Hepatocyte (in vitro differentiated cells): ENCODE data around the gene KIRREL3.

Experiments
- EZH2 ChIP-seq: fragments of 200-600 bp; sonication (generic); IDR thresholded peaks from 2 replicates; pipeline ENCODE4 v1.6.1; 2016; ENCODE audit warnings: antibody characterized with exemption, mild to moderate bottlenecking, borderline replicate concordance
- TF ChIP-seq, protein P1 (sequence below): fragments of 200-600 bp; sonication (generic); IDR thresholded peaks from 2 replicates; pipeline ENCODE4 v1.5.1; 2016; ENCODE audit warnings: antibody characterized with exemption, mild to moderate bottlenecking; ENCODE audit not compliant: poor library complexity

DNA sequence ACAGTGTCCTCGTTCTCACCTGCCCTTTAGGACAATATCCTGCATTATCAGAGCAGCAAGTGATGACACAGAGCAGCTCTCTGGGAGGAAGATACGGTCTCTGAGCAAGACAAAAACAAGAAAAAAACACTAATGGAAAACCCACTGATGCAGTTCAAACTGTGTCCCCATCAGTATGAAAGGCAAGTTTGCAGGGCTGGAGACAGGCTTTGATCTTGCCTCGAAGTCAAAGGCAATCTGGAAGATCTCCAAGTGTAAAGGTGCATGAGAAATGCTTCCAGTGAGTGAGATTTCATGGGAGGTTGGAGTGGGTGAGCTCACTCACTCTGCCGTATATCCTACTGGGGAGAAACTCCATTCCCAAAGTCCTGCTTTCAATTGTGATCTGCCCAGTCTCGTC lies 157.5 kb downstream of the KIRREL3 start:
- TF ChIP-seq, protein P1, sequence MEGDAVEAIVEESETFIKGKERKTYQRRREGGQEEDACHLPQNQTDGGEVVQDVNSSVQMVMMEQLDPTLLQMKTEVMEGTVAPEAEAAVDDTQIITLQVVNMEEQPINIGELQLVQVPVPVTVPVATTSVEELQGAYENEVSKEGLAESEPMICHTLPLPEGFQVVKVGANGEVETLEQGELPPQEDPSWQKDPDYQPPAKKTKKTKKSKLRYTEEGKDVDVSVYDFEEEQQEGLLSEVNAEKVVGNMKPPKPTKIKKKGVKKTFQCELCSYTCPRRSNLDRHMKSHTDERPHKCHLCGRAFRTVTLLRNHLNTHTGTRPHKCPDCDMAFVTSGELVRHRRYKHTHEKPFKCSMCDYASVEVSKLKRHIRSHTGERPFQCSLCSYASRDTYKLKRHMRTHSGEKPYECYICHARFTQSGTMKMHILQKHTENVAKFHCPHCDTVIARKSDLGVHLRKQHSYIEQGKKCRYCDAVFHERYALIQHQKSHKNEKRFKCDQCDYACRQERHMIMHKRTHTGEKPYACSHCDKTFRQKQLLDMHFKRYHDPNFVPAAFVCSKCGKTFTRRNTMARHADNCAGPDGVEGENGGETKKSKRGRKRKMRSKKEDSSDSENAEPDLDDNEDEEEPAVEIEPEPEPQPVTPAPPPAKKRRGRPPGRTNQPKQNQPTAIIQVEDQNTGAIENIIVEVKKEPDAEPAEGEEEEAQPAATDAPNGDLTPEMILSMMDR = no peak
- no peak for TF ChIP-seq EZH2
